Stimulated activated CD8-positive, alpha-beta memory T cell treated with anti-CD3 and anti-CD28 coated beads, Interleukin-4, amount 100 ng/mL, for 24 hours (primary cell): ENCODE measurements around the gene PAGR1.
"Not testable (repeated sequence)": the region's sequence is repeated elsewhere in the genome, so short reads cannot be mapped to it uniquely, and the experiment has no call there.

ENCODE experiments used
- DNase-seq: peaks from one replicate; pipeline ENCODE4 v3.0.0-alpha.2; 2020; ENCODE audit warnings: low read depth

PAGR1 gene

DNA sequence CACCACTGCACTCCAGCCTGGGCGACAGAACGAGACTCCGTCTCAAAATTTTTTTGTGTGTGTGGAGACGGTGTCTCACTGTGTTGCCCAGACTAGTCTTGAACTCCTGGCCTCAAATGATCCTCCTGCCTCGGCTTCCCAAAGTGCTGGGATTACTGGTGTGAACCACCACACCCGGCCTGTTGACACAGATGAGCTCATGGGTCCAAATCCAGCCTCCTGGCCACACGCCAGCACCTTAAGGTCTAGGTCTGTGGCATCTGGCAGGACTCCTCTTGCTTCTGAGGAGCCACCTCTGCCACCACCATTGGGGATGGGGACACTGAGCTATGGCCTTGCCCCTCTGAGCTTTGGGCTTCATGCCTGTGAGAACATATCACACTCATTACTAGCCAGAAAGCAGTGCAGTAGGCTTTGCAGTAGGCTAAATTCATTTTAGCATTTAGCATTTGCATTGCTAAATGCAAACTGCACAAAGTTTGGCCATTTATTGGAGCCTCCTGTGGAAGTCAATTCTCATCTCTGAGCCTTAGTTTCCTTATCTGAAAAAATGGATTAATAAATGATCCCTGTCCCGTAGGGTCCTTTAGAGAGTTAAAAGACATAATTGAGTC lies 52.6 kb downstream of the PAGR1 start:
- DNase-seq = no peak

DNA sequence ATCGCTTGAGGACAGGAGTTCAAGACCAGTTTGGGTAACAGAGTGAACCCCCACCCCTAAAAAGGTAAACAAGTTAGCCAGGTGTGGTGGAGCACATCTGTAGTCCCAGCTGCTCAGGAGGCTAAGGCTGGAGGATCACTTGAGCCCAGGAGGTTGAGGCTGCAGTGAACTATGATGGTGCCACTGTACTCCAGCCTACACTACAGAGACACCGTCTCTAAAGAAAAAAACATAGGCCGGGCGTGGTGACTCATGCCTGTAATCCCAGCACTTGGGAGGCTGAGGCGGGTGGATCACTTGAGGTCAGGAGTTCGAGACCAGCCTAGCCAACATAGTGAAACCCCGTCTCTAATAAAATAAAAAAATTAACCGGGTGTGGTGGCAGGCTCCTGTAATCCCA lies 53.1 kb downstream of the PAGR1 start:
- not testable (repeated sequence) for DNase-seq
